ENCODE data around the gene HYDIN.

Gene HYDIN

DNA sequence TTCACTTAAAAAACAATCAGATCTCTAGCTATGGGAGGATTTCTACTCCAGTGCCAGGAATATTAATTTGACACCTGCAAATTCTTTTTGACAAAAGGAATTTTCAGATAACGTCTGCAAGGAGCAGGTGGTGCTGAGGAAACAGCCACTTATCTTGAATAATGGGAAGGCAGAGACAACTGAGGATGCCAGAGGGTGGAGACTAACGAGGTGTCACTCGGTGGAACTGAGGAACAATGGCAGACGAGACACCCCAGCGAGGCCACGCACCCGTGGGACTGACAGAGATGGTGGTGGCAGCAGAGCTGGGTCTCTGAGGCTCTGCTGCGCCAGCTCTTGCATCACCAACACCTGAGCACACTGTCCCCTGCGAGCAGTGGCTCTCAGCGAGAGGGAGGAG, 471.7 kb downstream of the HYDIN start:
- DNase-seq: no peak
